ENCODE data around the gene UROC1. TPM values are rescaled to one million over a fixed set of nuclear protein-coding genes. Genes with fewer than 3 reads are reported as not detected.

The UROC1 gene
- total and polyA plus RNA-seq, 2 donors (not counting 1 experiment from before 2014, with no cell fraction given): not detected

- H3K4me3 Mint-ChIP-seq: no peak overlapping the region
- Histone ChIP-seq H3K9me3 (ENCODE audit: control extremely low read depth in 1 of 3, control insufficient read depth in 2 of 3, insufficient read depth in 1 of 3, low read length in 2 of 3) (no peaks in the 10 kb centered on the region), H3K36me3 (replicated peaks in 1 of 2; ENCODE audit: control extremely low read depth in 1 of 2, control insufficient read depth in 1 of 2, extremely low read depth in 1 of 2, insufficient read depth in 2 of 2, low read length in 1 of 2) (no peaks in the 10 kb centered on the region), H3K4me1 (ENCODE audit: control insufficient read depth in 2 of 2, insufficient read depth in 2 of 2, low read length in 2 of 2) (no peaks in the 10 kb centered on the region), H4K20me1 (ENCODE audit: control insufficient read depth, insufficient read depth, low read length, poor library complexity, severe bottlenecking) (no peaks in the 10 kb centered on the region), H3K4me3 (ENCODE audit: control extremely low read depth in 1 of 5, extremely low read depth in 1 of 5, insufficient read depth in 1 of 5, low read depth in 2 of 5, low read length in 4 of 5) (no peak overlapping the region), H3K9ac (ENCODE audit: low read length) (no peak overlapping the region), H2AFZ (ENCODE audit: insufficient read depth, low read depth, low read length, poor library complexity, severe bottlenecking) (no peak overlapping the region), H3K4me2 (replicated peaks; ENCODE audit: low read depth, low read length, poor library complexity, severe bottlenecking) (no peak overlapping the region), H3K79me2 (ENCODE audit: control insufficient read depth, insufficient read depth, low read length) (no peaks in the 10 kb centered on the region), H3K27ac (ENCODE audit: low read length in 2 of 2) (no peak overlapping the region), H3K27me3 (replicated peaks in 1 of 4; ENCODE audit: control extremely low read depth in 1 of 4, control insufficient read depth in 3 of 4, insufficient read depth in 4 of 4, low read length in 3 of 4) (peaks cover 0 to 2% (median 0%) of the 10 kb centered on the region in 4 experiments)
- H3K9me3 Mint-ChIP-seq (ENCODE audit: insufficient read depth): no peaks in the 10 kb centered on the region
- intact Hi-C loops (cut with micrococcal nuclease): no loop called here
- H3K27me3 Mint-ChIP-seq: no peaks in the 10 kb centered on the region
- TF ChIP-seq, protein P1, sequence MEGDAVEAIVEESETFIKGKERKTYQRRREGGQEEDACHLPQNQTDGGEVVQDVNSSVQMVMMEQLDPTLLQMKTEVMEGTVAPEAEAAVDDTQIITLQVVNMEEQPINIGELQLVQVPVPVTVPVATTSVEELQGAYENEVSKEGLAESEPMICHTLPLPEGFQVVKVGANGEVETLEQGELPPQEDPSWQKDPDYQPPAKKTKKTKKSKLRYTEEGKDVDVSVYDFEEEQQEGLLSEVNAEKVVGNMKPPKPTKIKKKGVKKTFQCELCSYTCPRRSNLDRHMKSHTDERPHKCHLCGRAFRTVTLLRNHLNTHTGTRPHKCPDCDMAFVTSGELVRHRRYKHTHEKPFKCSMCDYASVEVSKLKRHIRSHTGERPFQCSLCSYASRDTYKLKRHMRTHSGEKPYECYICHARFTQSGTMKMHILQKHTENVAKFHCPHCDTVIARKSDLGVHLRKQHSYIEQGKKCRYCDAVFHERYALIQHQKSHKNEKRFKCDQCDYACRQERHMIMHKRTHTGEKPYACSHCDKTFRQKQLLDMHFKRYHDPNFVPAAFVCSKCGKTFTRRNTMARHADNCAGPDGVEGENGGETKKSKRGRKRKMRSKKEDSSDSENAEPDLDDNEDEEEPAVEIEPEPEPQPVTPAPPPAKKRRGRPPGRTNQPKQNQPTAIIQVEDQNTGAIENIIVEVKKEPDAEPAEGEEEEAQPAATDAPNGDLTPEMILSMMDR (IDR thresholded peaks at IDR 0.05): no peak
- TF ChIP-seq EZH2 (IDR thresholded peaks at IDR 0.05; ENCODE audit: borderline replicate concordance, insufficient read depth, low read depth, low read length, poor library complexity, severe bottlenecking): no peak
- CTCF ChIA-PET: interaction anchor here (1.2 kb wide), 1 partner anchor 1033 kb away, joined by 3 read pairs; no protein-coding TSS in a partner anchor
- H3K27ac Mint-ChIP-seq: no peak overlapping the region
- POLR2A ChIA-PET: no interaction called here
- 98% methylated on average over 11 of the region's 11 CpGs for WGBS (ENCODE audit: insufficient coverage)
- ATAC-seq (ENCODE audit: low read depth) (no peak), DNase-seq (no peak)
- H3K4me1 Mint-ChIP-seq: no peaks in the 10 kb centered on the region
Observed at GRCh38 chr3:126514161-126514560, 3.4 kb downstream of the UROC1 start.

DNA sequence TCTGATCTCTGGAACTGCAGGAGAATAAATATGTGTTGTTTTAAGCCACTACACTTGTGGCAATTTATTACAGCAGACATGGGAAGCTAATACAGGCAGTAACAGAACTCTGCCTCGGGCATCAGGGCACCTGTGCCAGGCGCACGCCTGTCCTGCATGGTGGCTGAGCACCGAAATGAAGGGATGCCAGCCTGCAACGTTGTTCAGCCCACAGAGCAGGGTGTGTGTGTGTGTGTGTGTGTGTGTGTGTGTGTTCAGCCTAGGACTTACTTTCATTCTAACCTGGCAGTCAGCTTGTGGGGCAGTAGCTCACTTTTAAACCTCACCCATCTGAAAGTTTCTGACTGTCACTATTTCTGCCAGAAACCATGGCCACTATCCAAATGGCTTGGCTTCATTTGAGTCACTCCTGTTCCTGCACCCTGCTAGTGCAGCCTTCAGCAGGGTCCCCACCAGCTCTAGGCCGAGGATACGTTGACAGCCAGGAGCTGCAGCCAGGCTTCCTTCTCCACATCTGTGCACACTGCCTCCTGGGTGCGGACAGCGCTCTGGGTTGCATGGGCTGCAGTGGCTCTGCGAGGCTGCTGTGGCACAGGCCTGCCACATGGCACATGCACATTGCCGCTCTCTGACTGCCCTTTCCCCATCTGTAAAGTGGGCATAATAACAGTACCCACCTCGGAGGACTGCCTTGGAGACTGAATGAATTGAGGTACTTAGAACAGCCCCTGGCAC, 4.5 kb downstream of the UROC1 start:
- ATAC-seq (ENCODE audit: low read depth) (no peak), DNase-seq (no peak)
- H4K20me1 ChIP-seq (ENCODE audit: control insufficient read depth, insufficient read depth, low read length, poor library complexity, severe bottlenecking): no peaks in the 10 kb centered on the region
- H3K36me3 ChIP-seq (replicated peaks in 1 of 2; ENCODE audit: control extremely low read depth in 1 of 2, control insufficient read depth in 1 of 2, extremely low read depth in 1 of 2, insufficient read depth in 2 of 2, low read length in 1 of 2): no peaks in the 10 kb centered on the region
- no peak for TF ChIP-seq EZH2 (IDR thresholded peaks at IDR 0.05; ENCODE audit: borderline replicate concordance, insufficient read depth, low read depth, low read length, poor library complexity, severe bottlenecking)
- TF ChIP-seq, protein P1 (IDR thresholded peaks at IDR 0.05): no peak
- no peak overlapping the region for H3K9ac ChIP-seq (ENCODE audit: low read length)
- H3K9me3 ChIP-seq (ENCODE audit: control extremely low read depth in 1 of 3, control insufficient read depth in 2 of 3, insufficient read depth in 1 of 3, low read length in 2 of 3): no peaks in the 10 kb centered on the region
- H3K27ac ChIP-seq (ENCODE audit: low read length in 2 of 2): no peak overlapping the region
- intact Hi-C loops (cut with micrococcal nuclease): no loop called here
- Mint-ChIP-seq H3K9me3 (ENCODE audit: insufficient read depth) (no peaks in the 10 kb centered on the region), H3K27me3 (no peaks in the 10 kb centered on the region), H3K27ac (no peak overlapping the region), H3K4me1 (no peaks in the 10 kb centered on the region), H3K4me3 (no peak overlapping the region)
- H3K79me2 ChIP-seq (ENCODE audit: control insufficient read depth, insufficient read depth, low read length): no peaks in the 10 kb centered on the region
- 83% methylated on average over 8 of the region's 12 CpGs for WGBS (ENCODE audit: insufficient coverage)
- no peaks in the 10 kb centered on the region for H3K27me3 ChIP-seq (replicated peaks in 1 of 4; ENCODE audit: control extremely low read depth in 1 of 4, control insufficient read depth in 3 of 4, insufficient read depth in 4 of 4, low read length in 3 of 4)
- H3K4me1 ChIP-seq (ENCODE audit: control insufficient read depth in 2 of 2, insufficient read depth in 2 of 2, low read length in 2 of 2): no peaks in the 10 kb centered on the region
- ChIA-PET CTCF (interaction anchor here (1.7 kb wide), 1 partner anchor 9 kb away, joined by 7 read pairs; no protein-coding TSS in a partner anchor), POLR2A (interaction anchor here (0.7 kb wide), 1 partner anchor 1034 kb away, joined by 3 read pairs; no protein-coding TSS in a partner anchor)
- H3K4me3 ChIP-seq (ENCODE audit: control extremely low read depth in 1 of 5, extremely low read depth in 1 of 5, insufficient read depth in 1 of 5, low read depth in 2 of 5, low read length in 4 of 5): no peak overlapping the region
- no peak overlapping the region for H2AFZ ChIP-seq (ENCODE audit: insufficient read depth, low read depth, low read length, poor library complexity, severe bottlenecking)
- no peak overlapping the region for H3K4me2 ChIP-seq (replicated peaks; ENCODE audit: low read depth, low read length, poor library complexity, severe bottlenecking)
